IMR-90 (cell line): ENCODE data around the gene RAB25.

Source experiments
- CHD1 ChIP-seq: IDR thresholded peaks from 2 replicates; pipeline ENCODE4 v1.6.1; 2012; ENCODE audit warnings: low read depth, low read length, improper control_type of control experiment
- FOS ChIP-seq: fragments of 150-350 bp; IDR thresholded peaks from 2 replicates; pipeline ENCODE4 v1.6.1; 2016; ENCODE audit warnings: low read depth, low read length
- MAFK ChIP-seq: IDR thresholded peaks from 2 replicates; pipeline ENCODE4 v1.6.1; 2012; ENCODE audit warnings: low read depth, low read length, improper control_type of control experiment
- MXI1 ChIP-seq: IDR thresholded peaks from 2 replicates; pipeline ENCODE4 v1.6.1; 2012; ENCODE audit warnings: low read depth, mild to moderate bottlenecking, low read length, moderate library complexity, borderline replicate concordance
- POLR2A ChIP-seq: IDR thresholded peaks from 2 replicates; pipeline ENCODE4 v1.6.1; 2012; ENCODE audit warnings: mild to moderate bottlenecking, low read depth, low read length
- RAD21 ChIP-seq: IDR thresholded peaks from 2 replicates; pipeline ENCODE4 v1.6.1; 2012; ENCODE audit warnings: low read length, improper control_type of control experiment
- RFX5 ChIP-seq: IDR thresholded peaks from 2 replicates; pipeline ENCODE4 v1.8.0; 2012; ENCODE audit warnings: low read depth, mild to moderate bottlenecking, low read length, moderate library complexity
- SMC3 ChIP-seq: fragments of 150-350 bp; IDR thresholded peaks from 2 replicates; pipeline ENCODE4 v1.6.1; 2016; ENCODE audit warnings: low read depth, mild to moderate bottlenecking, antibody characterized with exemption, low read length, moderate library complexity
- TF ChIP-seq, protein P1 (sequence below): conservative IDR thresholded peaks from 2 replicates; pipeline ENCODE4 v1.5.1; 2012; ENCODE audit warnings: mild to moderate bottlenecking, low read depth, low read length, improper control_type of control experiment

DNA sequence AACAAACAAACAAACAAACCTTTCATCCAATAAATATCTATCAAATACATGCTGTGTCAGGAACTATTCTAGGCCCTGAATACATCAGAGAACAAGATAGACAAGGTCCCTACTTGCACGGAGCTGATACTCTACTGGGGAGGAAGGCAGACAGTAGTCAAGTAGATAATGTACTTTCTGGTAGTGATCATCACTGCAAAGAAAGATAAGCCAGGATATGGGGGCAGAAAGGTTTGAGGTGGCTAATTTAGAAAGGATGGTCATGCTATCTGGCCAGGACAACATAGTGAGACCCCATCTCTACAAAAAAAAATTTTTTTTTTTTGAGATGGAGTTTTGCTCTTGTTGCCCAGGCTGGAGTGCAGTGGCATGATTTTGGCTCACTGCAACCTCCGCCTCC, 30.6 kb downstream of the RAB25 start:
- no peak for TF ChIP-seq POLR2A
- TF ChIP-seq, protein P1, sequence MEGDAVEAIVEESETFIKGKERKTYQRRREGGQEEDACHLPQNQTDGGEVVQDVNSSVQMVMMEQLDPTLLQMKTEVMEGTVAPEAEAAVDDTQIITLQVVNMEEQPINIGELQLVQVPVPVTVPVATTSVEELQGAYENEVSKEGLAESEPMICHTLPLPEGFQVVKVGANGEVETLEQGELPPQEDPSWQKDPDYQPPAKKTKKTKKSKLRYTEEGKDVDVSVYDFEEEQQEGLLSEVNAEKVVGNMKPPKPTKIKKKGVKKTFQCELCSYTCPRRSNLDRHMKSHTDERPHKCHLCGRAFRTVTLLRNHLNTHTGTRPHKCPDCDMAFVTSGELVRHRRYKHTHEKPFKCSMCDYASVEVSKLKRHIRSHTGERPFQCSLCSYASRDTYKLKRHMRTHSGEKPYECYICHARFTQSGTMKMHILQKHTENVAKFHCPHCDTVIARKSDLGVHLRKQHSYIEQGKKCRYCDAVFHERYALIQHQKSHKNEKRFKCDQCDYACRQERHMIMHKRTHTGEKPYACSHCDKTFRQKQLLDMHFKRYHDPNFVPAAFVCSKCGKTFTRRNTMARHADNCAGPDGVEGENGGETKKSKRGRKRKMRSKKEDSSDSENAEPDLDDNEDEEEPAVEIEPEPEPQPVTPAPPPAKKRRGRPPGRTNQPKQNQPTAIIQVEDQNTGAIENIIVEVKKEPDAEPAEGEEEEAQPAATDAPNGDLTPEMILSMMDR: no peak
- TF ChIP-seq MAFK: no peak
- TF ChIP-seq SMC3: no peak
- TF ChIP-seq RFX5: no peak
- TF ChIP-seq CHD1: no peak
- TF ChIP-seq FOS: no peak
- no peak for TF ChIP-seq MXI1
- no peak for TF ChIP-seq RAD21
